Measurements from ENCODE around the gene YOD1.
A peak's percentile ranks its signal among the peaks of the same experiment; 100 is the strongest.

The YOD1 gene

GRCh38 chr1:207051191-207051943, at the start of gene YOD1:
TSS of gene YOD1 (minus strand) at chr1:207051208. CDS start at chr1:207051030, 178 bp downstream.
- DNase-seq = no peak

DNA sequence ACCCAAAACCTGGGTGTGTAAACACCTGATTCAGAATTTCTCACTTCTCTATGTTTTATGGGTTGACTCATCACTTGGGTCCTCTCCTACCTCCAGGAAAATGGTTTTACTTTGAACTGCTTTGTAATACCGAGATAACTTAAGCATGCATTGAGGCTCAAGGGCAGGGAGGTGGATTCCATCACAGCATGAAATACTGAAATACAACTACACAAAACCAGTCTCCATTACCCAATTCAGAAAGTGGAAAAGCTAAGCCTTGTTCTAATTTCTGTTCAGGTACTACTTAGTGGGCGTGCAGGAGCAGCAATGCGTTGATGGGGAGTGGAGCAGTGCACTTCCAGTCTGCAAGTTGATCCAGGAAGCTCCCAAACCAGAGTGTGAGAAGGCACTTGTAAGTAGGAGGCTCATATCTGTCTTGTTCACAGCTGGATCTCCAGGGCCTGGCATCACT, 46.9 kb upstream of the YOD1 start:
- DNase-seq = peak; percentile 88

GRCh38 chr1:207093944-207094343, 42.9 kb upstream of the YOD1 start:
- DNase-seq = no peak

DNA sequence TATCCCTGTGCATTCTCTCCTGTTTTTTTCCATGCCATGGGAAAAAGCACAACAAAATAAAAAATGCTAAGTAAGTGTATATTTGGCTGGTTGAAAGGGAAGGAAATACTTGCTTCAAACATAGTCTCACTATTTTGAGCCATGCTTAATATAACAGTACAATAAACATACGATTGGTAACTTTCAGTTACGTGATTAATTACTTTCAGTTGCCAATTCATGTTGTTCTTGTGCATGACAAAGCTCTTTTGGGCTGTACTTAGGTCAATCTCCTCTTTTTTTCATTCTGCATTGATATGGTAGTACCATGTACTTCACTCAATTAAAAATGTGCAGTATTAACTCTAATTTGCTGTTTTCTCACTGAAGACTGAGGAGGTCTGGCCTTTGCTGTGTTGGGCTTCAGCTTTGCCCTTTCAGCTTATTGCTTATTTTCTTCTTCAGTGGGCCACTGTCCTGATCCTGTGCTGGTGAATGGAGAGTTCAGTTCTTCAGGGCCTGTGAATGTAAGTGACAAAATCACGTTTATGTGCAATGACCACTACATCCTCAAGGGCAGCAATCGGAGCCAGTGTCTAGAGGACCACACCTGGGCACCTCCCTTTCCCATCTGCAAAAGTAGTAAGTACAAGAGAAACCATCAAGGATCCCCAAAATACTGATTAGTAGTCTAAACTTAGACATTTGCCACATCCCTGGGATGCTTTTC, 40.3 kb upstream of the YOD1 start:
- DNase-seq = no peak

DNA sequence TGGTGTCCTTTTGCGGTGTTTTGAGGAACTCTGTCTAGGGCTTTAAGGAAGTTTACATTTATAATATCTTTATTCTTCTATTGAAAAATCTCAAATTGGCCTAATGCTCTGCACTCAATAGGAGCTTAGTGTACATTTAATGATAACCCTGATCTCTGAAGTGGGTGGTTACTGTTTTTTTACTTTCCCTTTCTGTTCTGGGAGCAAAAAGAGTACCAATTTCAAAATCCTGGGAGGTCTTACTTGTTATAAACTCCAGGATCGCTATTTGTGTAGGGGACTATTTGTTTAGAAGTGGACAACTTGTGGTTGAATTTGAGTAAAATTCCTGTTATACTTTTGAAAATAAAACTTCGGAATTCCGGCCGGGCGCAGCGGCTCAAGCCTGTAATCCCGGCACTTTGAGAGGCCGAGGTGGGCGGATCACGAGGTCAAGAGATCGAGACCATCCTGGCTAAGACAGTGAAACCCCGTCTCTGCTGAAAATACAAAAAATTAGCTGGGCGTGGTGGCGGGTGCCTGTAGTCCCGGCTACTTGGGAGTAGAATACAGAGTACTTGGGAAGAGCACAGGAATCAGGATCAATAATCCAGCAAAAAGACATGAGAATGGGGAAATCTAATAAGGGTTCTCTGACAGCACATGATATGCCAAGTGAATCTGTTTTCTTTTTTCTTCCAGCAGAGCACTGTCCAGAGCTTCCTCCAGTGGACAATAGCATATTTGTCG, 38.8 kb upstream of the YOD1 start:
- no peak for DNase-seq

- no peak for DNase-seq
Measured at GRCh38 chr1:207088701-207089626, 38.0 kb upstream of the YOD1 start, which contains the start of gene C4BPB. TSS of gene C4BPB (plus strand) at chr1:207088860. CDS start at chr1:207089532, 672 bp downstream.

- DNase-seq = no peak
Measured at GRCh38 chr1:207088161-207088560, 37.2 kb upstream of the YOD1 start.

DNA sequence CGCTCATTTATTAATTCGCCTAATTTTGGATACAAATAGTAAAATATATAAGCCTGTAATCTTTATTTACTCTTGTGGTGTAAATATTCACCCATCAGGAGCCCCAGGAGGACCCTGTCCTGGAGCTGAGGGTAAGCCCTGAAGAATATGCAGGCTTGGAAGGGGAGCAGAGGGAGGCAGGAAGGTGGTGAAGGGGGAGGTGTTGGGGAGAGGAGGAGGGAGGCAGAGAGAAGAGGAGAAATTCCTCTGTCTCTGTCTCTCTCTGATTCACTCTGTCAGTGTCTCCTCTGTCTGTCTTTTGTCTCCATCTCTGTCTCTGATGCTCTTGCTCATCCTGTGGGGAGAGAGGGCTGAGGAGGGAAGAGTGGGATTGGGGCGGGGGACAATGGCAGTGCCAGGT, 34.9 kb upstream of the YOD1 start:
- DNase-seq = no peak

GRCh38 chr1:207084701-207085180, 33.7 kb upstream of the YOD1 start:
- peak; percentile 66 for DNase-seq

DNA sequence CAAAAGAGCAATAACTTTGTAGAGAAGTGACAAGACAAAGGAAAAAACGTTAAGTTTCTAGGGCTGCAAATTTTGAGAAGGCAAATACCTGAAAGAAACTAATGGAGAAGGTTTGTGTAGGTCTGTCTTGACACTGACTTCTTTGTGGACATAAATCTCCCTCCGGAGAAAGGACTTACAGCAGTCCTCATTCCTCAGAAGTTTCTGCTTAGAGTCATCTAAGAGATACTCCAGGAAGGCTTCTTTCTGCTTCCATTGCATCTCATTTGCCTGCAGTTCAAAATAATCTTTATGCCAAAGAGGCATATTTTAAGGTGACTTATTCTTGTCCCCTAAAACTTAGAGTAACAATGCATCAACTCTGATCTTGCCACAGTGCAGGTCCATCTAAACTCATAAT, 33.2 kb upstream of the YOD1 start:
- DNase-seq = no peak

- no peak for DNase-seq
Measured at GRCh38 chr1:207081806-207082205, 30.8 kb upstream of the YOD1 start.

GRCh38 chr1:207081088-207081487, 30.1 kb upstream of the YOD1 start:
- no peak for DNase-seq

- no peak for DNase-seq
Measured at GRCh38 chr1:207079706-207080241, 28.8 kb upstream of the YOD1 start.

DNA sequence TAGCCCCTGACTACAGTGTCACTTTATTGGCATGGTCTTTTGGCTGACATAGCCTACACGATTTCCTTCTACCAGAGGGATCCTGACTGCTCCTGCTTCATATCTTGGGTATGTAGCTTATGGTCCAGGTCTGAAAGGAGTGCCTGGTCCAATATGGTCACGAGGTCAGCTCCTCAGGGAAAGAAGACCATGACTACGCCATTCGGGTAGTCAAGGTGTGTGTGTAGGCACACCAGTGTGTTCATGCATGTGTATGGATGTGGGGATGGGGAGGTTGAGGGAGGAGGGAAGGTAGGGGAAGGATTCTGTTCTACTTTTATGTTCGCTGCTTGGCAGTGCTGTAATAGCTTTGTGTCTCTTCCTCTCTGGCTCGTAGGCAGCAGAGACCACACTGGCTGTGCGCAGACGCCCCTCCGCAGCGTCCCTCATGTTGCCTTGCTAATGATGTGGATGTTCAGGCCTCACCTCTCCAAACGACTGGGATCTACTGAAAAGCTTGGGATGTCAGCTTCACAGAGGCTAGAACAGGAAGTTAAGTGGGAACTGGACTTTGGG, 27.6 kb upstream of the YOD1 start:
- DNase-seq = no peak

DNA sequence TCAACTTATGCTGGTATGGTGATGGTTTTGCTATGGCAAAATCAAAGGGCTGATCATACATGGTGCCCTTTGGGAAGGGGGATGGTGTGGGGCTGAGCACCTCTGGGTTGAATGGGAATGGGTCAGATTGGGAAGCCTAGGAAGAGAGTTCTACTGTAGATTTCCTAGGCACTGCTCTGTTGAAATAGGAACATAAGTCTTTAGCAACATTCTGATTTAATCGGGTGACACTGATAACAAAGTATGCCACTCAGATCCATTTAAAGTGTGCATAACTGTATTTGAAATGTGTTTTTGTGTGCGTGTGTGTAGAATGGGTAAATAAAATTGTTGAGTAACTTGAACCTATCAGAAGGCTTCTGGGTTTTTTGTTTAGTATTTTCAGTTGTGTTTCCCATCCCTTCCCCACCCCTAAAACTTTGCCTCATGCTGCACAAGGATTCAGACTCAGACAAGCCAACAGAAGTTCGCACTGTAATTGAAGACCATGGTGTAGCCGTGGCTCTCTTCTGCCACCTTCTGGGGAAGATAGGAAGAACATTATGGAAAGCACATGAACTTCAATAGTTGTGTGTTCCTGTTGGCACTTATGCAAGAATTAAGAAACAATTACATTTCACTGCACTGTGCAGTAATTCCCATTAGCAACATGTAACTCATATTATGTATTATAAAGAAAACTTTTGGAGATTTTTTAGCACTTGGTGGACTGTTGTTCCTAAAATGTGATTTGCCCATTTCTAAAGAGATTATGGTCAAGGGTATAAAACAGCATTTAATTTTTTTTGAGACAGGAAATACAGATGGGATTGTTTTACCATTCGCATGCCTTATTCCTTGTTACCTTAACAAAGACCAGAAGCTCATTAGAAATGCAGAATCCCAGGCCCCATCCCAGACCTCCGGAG, 26.7 kb upstream of the YOD1 start:
- peak; percentile 70 for DNase-seq

DNA sequence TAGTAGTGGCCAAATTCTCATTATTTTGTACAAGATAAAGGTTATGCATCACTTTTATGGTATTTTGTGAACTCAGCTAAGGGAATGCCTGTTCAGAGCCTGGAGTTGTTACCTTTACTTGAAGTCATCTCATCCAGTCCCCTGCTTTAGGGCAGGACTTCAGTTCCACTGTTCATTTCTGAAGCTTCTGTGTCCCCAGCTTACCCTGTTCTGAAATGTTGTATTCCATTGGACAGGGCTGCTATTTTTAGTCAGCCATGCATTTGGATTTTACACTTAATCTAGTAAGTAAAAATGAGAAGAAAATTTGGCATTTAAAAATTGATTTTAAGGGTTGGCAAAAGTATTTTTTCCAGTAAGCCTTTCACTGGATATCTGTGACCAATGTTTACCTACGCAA, 26.0 kb upstream of the YOD1 start:
- no peak for DNase-seq

GRCh38 chr1:207076181-207076955, 25.4 kb upstream of the YOD1 start:
- DNase-seq = no peak

- no peak for DNase-seq
Measured at GRCh38 chr1:207073906-207074820, 23.2 kb upstream of the YOD1 start.

- DNase-seq = no peak
Measured at GRCh38 chr1:207072233-207072632, 21.2 kb upstream of the YOD1 start.
